ENCODE results near the gene HCN2. TPM values are rescaled to one million over a fixed set of nuclear protein-coding genes. Genes with fewer than 3 reads are reported as not detected.

HCN2 gene
- total and polyA plus RNA-seq, 9 of the 15 experiments (the other 6 are each of a cell fraction or from before 2014, with no cell fraction given), result 0.29 to 4.2 (median 0.82) TPM; not detected in 2

DNA sequence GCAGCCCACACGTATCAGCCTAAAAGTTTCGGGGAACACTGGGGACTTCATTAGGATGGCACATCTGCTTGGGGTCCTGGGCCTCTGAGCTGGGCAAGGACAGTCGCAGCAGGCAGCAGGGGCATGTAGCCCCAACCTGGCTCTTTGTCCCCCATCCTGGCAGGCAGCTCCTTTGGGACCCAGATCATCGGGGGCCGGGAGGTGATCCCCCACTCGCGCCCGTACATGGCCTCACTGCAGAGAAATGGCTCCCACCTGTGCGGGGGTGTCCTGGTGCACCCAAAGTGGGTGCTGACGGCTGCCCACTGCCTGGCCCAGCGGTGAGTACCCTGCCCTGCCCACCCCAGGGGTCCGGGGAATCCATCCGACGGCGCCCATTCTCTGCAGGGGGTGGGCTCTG, 42.6 kb upstream of the HCN2 start:
- ChIA-PET CTCF (ENCODE audit: low intra/inter-chr PET ratio) (no interaction called here), POLR2A (interaction anchor here (1.7 kb wide), 1 partner anchor 9 kb away, joined by 5 read pairs; no protein-coding TSS in a partner anchor)
- Histone ChIP-seq H3K4me2 (ENCODE audit: insufficient read depth, low read length) (no peak overlapping the region), H3K27ac (ENCODE audit: extremely low read depth, low read depth, low read length) (no peak overlapping the region), H3K27me3 (ENCODE audit: control insufficient read depth in 2 of 2, insufficient read depth in 2 of 2, low read length in 2 of 2) (no peaks in the 10 kb centered on the region), H2AFZ (ENCODE audit: low read depth, low read length) (no peak overlapping the region), H3K9ac (ENCODE audit: insufficient read depth in 1 of 2, low read depth in 2 of 2, low read length in 2 of 2) (no peak overlapping the region), H3K4me3 (no peak overlapping the region), H3K4me1 (replicated peaks in 1 of 2; ENCODE audit: control insufficient read depth in 2 of 2, insufficient read depth in 2 of 2, low read length in 2 of 2) (peaks cover 11 to 65% of the 10 kb centered on the region in 2 experiments), H3K79me2 (ENCODE audit: control insufficient read depth, insufficient read depth, low read length) (no peaks in the 10 kb centered on the region), H4K20me1 (replicated peaks; ENCODE audit: control insufficient read depth, insufficient read depth, low read length) (no peaks in the 10 kb centered on the region), H3K36me3 (ENCODE audit: control insufficient read depth, insufficient read depth, low read length) (peaks cover 6% of the 10 kb centered on the region; the same call in 1 of the 3 replicates), H3K9me1 (ENCODE audit: control insufficient read depth, insufficient read depth, low read length) (no peaks in the 10 kb centered on the region), H3K9me3 (replicated peaks; ENCODE audit: control insufficient read depth, insufficient read depth, low read depth, low read length) (no peaks in the 10 kb centered on the region)
- in situ Hi-C loops (cut with MboI), result no loop called here
- intact Hi-C loops (cut with micrococcal nuclease), result no loop called here
- WGBS (ENCODE audit: insufficient coverage, low coverage, missing lambda C conversion rate), result 79% methylated on average over 12 of the region's 15 CpGs
- ATAC-seq, result no peak
- DNase-seq (ENCODE audit: extremely low read depth in 1 of 4, low spot score in 3 of 4), result no peak
- no peak for FAIRE-seq
- no TSS peak for BruUV-seq (replicated peaks)
- TF ChIP-seq NFRKB (IDR thresholded peaks at IDR 0.05; ENCODE audit: low read depth), result no peak
- TF ChIP-seq, protein P1, sequence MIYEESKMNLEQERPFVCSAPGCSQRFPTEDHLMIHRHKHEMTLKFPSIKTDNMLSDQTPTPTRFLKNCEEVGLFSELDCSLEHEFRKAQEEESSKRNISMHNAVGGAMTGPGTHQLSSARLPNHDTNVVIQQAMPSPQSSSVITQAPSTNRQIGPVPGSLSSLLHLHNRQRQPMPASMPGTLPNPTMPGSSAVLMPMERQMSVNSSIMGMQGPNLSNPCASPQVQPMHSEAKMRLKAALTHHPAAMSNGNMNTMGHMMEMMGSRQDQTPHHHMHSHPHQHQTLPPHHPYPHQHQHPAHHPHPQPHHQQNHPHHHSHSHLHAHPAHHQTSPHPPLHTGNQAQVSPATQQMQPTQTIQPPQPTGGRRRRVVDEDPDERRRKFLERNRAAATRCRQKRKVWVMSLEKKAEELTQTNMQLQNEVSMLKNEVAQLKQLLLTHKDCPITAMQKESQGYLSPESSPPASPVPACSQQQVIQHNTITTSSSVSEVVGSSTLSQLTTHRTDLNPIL (CRISPR knock-in tag; IDR thresholded peaks at IDR 0.05), result no peak
- TF ChIP-seq CBFB (CRISPR knock-in tag; IDR thresholded peaks at IDR 0.05), result no peak
- TF ChIP-seq, protein P2, sequence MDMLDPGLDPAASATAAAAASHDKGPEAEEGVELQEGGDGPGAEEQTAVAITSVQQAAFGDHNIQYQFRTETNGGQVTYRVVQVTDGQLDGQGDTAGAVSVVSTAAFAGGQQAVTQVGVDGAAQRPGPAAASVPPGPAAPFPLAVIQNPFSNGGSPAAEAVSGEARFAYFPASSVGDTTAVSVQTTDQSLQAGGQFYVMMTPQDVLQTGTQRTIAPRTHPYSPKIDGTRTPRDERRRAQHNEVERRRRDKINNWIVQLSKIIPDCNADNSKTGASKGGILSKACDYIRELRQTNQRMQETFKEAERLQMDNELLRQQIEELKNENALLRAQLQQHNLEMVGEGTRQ (CRISPR knock-in tag; IDR thresholded peaks at IDR 0.05), result no peak
- TF ChIP-seq, protein P3, sequence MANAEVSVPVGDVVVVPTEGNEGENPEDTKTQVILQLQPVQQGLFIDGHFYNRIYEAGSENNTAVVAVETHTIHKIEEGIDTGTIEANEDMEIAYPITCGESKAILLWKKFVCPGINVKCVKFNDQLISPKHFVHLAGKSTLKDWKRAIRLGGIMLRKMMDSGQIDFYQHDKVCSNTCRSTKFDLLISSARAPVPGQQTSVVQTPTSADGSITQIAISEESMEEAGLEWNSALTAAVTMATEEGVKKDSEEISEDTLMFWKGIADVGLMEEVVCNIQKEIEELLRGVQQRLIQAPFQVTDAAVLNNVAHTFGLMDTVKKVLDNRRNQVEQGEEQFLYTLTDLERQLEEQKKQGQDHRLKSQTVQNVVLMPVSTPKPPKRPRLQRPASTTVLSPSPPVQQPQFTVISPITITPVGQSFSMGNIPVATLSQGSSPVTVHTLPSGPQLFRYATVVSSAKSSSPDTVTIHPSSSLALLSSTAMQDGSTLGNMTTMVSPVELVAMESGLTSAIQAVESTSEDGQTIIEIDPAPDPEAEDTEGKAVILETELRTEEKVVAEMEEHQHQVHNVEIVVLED (CRISPR knock-in tag; IDR thresholded peaks at IDR 0.05), result no peak
- TF ChIP-seq, protein P4, sequence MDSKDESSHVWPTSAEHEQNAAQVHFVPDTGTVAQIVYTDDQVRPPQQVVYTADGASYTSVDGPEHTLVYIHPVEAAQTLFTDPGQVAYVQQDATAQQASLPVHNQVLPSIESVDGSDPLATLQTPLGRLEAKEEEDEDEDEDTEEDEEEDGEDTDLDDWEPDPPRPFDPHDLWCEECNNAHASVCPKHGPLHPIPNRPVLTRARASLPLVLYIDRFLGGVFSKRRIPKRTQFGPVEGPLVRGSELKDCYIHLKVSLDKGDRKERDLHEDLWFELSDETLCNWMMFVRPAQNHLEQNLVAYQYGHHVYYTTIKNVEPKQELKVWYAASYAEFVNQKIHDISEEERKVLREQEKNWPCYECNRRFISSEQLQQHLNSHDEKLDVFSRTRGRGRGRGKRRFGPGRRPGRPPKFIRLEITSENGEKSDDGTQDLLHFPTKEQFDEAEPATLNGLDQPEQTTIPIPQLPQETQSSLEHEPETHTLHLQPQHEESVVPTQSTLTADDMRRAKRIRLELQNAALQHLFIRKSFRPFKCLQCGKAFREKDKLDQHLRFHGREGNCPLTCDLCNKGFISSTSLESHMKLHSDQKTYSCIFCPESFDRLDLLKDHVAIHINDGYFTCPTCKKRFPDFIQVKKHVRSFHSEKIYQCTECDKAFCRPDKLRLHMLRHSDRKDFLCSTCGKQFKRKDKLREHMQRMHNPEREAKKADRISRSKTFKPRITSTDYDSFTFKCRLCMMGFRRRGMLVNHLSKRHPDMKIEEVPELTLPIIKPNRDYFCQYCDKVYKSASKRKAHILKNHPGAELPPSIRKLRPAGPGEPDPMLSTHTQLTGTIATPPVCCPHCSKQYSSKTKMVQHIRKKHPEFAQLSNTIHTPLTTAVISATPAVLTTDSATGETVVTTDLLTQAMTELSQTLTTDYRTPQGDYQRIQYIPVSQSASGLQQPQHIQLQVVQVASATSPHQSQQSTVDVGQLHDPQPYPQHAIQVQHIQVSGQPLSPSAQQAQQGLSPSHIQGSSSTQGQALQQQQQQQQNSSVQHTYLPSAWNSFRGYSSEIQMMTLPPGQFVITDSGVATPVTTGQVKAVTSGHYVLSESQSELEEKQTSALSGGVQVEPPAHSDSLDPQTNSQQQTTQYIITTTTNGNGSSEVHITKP (IDR thresholded peaks at IDR 0.05; ENCODE audit: partially characterized antibody), result no peak
- no peak for TF ChIP-seq FUS (optimal IDR thresholded peaks at IDR 0.05; ENCODE audit: low read depth, low read length)
- TF ChIP-seq RCOR1 (IDR thresholded peaks at IDR 0.05; ENCODE audit: borderline replicate concordance in 1 of 2, low read depth in 2 of 2, low read length in 2 of 2), result no peak
- TF ChIP-seq ZNF699 (CRISPR knock-in tag; IDR thresholded peaks at IDR 0.05; ENCODE audit: insufficient replicate concordance), result no peak
- TF ChIP-seq, protein P5, sequence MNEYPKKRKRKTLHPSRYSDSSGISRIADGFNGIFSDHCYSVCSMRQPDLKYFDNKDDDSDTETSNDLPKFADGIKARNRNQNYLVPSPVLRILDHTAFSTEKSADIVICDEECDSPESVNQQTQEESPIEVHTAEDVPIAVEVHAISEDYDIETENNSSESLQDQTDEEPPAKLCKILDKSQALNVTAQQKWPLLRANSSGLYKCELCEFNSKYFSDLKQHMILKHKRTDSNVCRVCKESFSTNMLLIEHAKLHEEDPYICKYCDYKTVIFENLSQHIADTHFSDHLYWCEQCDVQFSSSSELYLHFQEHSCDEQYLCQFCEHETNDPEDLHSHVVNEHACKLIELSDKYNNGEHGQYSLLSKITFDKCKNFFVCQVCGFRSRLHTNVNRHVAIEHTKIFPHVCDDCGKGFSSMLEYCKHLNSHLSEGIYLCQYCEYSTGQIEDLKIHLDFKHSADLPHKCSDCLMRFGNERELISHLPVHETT (CRISPR knock-in tag; conservative IDR thresholded peaks at IDR 0.05 in 1 of 2, IDR thresholded peaks at IDR 0.05 in 1 of 2), result no peak
